Activated T-helper 1 cell treated with anti-CD3 and anti-CD28 coated beads, Interleukin-12 subunit alpha, Interleukin-12 subunit beta, Interleukin-2, Interleukin-4 antibody, amounts not matched to agents 30 ng/mL and 10 ng/mL and 1 ng/mL, durations not matched to agents 14 hours and 24 hours and 36 hours (primary cell): ENCODE measurements around the gene DENND2C. TPM values are rescaled to one million over a fixed set of nuclear protein-coding genes. Genes with fewer than 3 reads are reported as not detected.
A peak's percentile ranks its signal among the peaks of the same experiment; 100 is the strongest.

ENCODE experiments used
- DNase-seq: peaks from one replicate; pipeline ENCODE4 v3.0.0; 2021; ENCODE audit warnings: low spot score
- H3K27ac Mint-ChIP-seq: one replicate; pipeline ENCODE4 v1.8.0; 2021; ENCODE audit warnings: mild to moderate bottlenecking, mixed read lengths
- H3K27me3 Mint-ChIP-seq: one replicate; pipeline ENCODE4 v1.8.0; 2022; ENCODE audit warnings: mild to moderate bottlenecking, moderate library complexity, mixed read lengths; ENCODE audit not compliant: insufficient read depth
- H3K36me3 Mint-ChIP-seq: one replicate; pipeline ENCODE4 v1.8.0; 2021; ENCODE audit warnings: low read depth, mixed read lengths
- H3K4me1 Mint-ChIP-seq: one replicate; pipeline ENCODE4 v1.8.0; 2021; ENCODE audit warnings: low read depth, mixed read lengths
- H3K4me3 Mint-ChIP-seq: one replicate; pipeline ENCODE4 v1.8.0; 2021; ENCODE audit warnings: mild to moderate bottlenecking, moderate library complexity, mixed read lengths
- H3K9me3 Mint-ChIP-seq: one replicate; pipeline ENCODE4 v1.8.0; 2021; ENCODE audit warnings: mixed read lengths
- intact Hi-C: fragments of 100-400 bp; cut with micrococcal nuclease; formaldehyde crosslinking; loops from one replicate; pipeline ENCODE4 v1.15.1; 2024
- total RNA-seq: library from RNA; stranded (reverse); gene quantifications from 2 replicates; pipeline ENCODE4 v1.2.3, GENCODE V29; 2022

The DENND2C gene
- total RNA-seq, 1 donor from 2014 or later = 0.16 TPM

DNA sequence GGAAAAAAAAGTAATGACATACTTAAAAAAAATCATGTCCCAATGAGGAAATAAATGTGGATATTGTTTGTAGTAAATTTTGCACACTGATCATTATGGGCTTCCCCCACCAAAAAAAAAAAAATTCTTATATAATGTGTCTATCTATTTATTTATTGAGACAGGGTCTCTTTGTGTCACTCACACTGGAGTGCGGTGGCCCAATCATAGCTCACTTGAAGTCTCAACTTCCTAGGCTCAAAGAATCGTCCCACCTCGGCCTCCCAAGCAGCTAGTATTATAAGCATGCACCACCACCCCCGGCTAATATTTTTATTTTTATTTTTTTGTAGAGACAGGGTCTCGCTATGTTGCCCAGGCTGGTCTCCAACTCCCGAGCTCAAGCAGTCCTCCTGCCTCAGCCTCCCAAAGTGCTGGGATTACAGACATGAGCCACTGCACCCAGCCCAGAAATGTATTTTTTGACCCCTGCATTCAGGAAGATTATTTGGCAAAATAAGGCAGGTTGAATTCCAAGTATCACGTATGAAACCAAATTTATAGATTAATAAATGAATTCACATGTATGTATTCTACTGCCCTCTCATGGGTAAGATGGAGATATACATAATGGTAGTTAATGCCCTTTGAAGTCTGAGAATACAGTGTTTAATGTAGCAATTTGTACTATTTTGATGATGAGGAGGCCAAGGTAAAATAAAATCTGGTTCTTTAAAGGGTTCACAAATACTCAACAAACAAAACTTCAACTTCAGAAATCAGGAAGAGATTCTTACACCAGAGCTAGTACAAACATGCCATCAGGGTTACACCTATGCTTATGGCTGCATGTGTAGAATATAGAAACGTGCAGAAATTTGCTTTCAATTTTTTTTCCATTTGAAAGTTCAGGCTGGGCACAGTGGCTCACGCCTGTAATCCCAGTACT, 1.4 kb upstream of the DENND2C start:
- intact Hi-C loops = loop anchor here (2.0 kb wide), 1 partner anchor 160 kb away; the partner anchor contains the start of gene TRIM33
- Mint-ChIP-seq H3K4me1 (peaks cover 8% of the 10 kb centered on the region), H3K9me3 (no peaks in the 10 kb centered on the region), H3K4me3 (peak overlapping the region; percentile 3), H3K27ac (no peak overlapping the region), H3K27me3 (peaks cover 48% of the 10 kb centered on the region), H3K36me3 (no peaks in the 10 kb centered on the region)
- no peak for DNase-seq

DNA sequence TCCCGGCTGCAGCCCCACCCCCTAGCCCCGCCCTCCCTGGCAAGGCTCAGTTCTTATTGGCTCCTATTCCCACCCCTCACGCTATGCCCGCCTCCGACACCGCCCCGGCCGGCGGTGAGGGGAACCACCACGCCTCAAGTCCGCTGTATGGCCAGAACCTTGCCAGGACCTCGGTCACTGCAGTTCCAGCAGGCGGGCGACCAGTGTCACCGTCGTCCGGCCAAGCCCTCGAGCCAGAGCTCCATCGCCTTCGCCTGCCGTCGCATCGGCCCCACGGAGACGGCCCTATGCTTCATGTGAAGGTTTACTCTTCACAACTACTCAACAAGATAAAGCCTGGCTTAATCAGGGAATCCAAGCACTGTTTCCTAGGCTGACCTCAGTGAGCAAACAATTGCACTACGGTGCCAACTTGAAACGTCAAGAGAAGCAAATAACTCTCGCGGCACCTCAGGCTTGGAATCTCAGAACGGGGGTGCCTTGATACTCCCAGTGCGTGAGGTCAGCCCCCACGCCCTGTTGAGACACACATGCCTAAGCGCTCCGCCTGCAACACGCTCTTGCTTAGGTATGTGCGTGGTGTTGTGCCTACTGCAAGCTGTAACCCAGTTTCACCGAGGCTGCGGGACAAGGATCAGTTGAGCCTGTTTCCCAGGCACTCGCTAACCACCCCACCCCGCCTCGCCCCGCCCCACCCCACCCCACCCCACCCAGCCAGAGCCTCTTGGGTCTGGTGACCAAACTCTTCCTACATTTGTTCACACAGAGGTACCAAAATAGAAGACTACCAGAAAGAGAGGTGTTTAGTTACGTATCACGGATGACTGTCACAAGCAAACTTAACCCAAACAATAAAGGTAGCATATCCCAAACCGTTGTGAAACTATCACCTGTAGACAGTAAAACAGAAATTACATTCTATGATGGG, 498 bp upstream of the DENND2C start:
- H3K36me3 Mint-ChIP-seq = no peaks in the 10 kb centered on the region
- H3K27me3 Mint-ChIP-seq = peaks cover 48% of the 10 kb centered on the region
- H3K4me3 Mint-ChIP-seq = peak overlapping the region; percentile 89
- peak; percentile 76 for DNase-seq
- peak overlapping the region; percentile 20 for H3K27ac Mint-ChIP-seq
- peaks cover 8% of the 10 kb centered on the region for H3K4me1 Mint-ChIP-seq
- no peaks in the 10 kb centered on the region for H3K9me3 Mint-ChIP-seq
- intact Hi-C loops = loop anchor here (1.0 to 2.0 kb wide), 7 partner anchors 46 to 692 kb away; partner anchors contain the start of genes BCAS2, CSDE1, NRAS and SIKE1

GRCh38 chr1:114668784-114669561, 876 bp downstream of the DENND2C start:
- Mint-ChIP-seq H3K36me3 (no peaks in the 10 kb centered on the region), H3K27me3 (peaks cover 39% of the 10 kb centered on the region), H3K4me3 (peak overlapping the region; percentile 89), H3K9me3 (no peaks in the 10 kb centered on the region), H3K27ac (no peak overlapping the region), H3K4me1 (peaks cover 8% of the 10 kb centered on the region)
- no peak for DNase-seq
- intact Hi-C loops = no loop called here

DNA sequence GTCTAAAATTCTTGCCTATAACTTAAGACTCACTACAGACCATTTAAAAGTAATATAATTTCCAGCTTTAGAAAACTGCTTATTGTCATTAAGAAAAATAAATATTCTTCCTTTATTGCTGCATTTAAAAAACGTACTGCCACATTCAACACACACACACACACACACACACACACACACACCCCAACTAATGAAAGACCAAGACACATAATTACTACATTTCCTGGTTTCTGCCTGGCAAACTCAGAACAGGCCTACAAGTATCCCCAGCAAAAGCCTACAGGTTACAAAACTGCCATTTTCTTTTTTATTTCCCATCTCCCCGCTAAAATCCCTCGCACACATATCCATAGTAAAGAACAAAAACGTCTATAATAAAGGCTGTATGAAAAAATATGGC, 1.5 kb downstream of the DENND2C start:
- no peak for DNase-seq
- H3K27ac Mint-ChIP-seq = no peak overlapping the region
- no peak overlapping the region for H3K4me3 Mint-ChIP-seq
- H3K27me3 Mint-ChIP-seq = peaks cover 33% of the 10 kb centered on the region
- no peaks in the 10 kb centered on the region for H3K36me3 Mint-ChIP-seq
- H3K9me3 Mint-ChIP-seq = no peaks in the 10 kb centered on the region
- intact Hi-C loops = no loop called here
- peaks cover 8% of the 10 kb centered on the region for H3K4me1 Mint-ChIP-seq

GRCh38 chr1:114666954-114667353, 2.9 kb downstream of the DENND2C start:
- DNase-seq = no peak
- H3K4me3 Mint-ChIP-seq = no peak overlapping the region
- no peaks in the 10 kb centered on the region for H3K9me3 Mint-ChIP-seq
- intact Hi-C loops = no loop called here
- peaks cover 33% of the 10 kb centered on the region for H3K27me3 Mint-ChIP-seq
- H3K36me3 Mint-ChIP-seq = no peaks in the 10 kb centered on the region
- H3K27ac Mint-ChIP-seq = no peak overlapping the region
- H3K4me1 Mint-ChIP-seq = peaks cover 8% of the 10 kb centered on the region

DNA sequence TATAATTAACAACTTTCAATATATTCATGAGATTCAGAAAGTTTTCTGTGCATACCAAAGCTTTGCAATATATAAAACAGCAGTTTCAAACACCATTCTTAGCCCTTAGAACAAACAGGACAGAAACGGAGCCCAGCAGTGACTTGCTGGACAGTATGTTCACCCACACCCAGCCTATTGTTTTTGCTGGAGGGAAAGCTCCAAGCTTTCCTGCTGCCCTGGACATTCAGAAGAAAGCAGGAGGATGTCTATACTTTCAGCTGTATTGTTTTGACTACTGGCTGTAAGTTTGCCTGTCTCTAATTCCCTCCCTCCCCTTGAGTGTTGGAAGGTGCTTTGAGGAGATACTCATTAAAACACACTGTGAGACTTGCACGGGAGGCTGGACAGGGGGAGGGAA, 9.6 kb downstream of the DENND2C start:
- intact Hi-C loops = no loop called here
- Mint-ChIP-seq H3K27ac (no peak overlapping the region), H3K9me3 (no peaks in the 10 kb centered on the region), H3K36me3 (no peaks in the 10 kb centered on the region), H3K4me3 (no peak overlapping the region), H3K27me3 (peaks cover 16% of the 10 kb centered on the region), H3K4me1 (no peaks in the 10 kb centered on the region)
- no peak for DNase-seq

- no peak overlapping the region for H3K27ac Mint-ChIP-seq
- no peak for DNase-seq
- intact Hi-C loops = no loop called here
- peaks cover 5% of the 10 kb centered on the region for H3K27me3 Mint-ChIP-seq
- no peaks in the 10 kb centered on the region for H3K9me3 Mint-ChIP-seq
- H3K36me3 Mint-ChIP-seq = no peaks in the 10 kb centered on the region
- no peaks in the 10 kb centered on the region for H3K4me1 Mint-ChIP-seq
- H3K4me3 Mint-ChIP-seq = no peak overlapping the region
Observed at GRCh38 chr1:114651893-114652292, 18.0 kb downstream of the DENND2C start.

GRCh38 chr1:114648503-114648902, 21.3 kb downstream of the DENND2C start:
- no peak overlapping the region for H3K4me3 Mint-ChIP-seq
- no peaks in the 10 kb centered on the region for H3K9me3 Mint-ChIP-seq
- no peak for DNase-seq
- H3K4me1 Mint-ChIP-seq = no peaks in the 10 kb centered on the region
- intact Hi-C loops = no loop called here
- H3K27ac Mint-ChIP-seq = no peak overlapping the region
- no peaks in the 10 kb centered on the region for H3K36me3 Mint-ChIP-seq
- H3K27me3 Mint-ChIP-seq = peaks cover 5% of the 10 kb centered on the region

- Mint-ChIP-seq H3K27me3 (peaks cover 4% of the 10 kb centered on the region), H3K4me3 (no peak overlapping the region), H3K9me3 (no peaks in the 10 kb centered on the region), H3K27ac (no peak overlapping the region), H3K36me3 (no peaks in the 10 kb centered on the region), H3K4me1 (no peaks in the 10 kb centered on the region)
- DNase-seq = no peak
- intact Hi-C loops = no loop called here
Observed at GRCh38 chr1:114641377-114641776, 28.5 kb downstream of the DENND2C start.

GRCh38 chr1:114638910-114639309, 30.9 kb downstream of the DENND2C start:
- Mint-ChIP-seq H3K9me3 (no peaks in the 10 kb centered on the region), H3K27ac (no peak overlapping the region), H3K27me3 (peaks cover 4% of the 10 kb centered on the region)

GRCh38 chr1:114632427-114632826, 37.4 kb downstream of the DENND2C start:
- no peak overlapping the region for H3K4me3 Mint-ChIP-seq
- intact Hi-C loops = no loop called here
- no peaks in the 10 kb centered on the region for H3K9me3 Mint-ChIP-seq
- no peaks in the 10 kb centered on the region for H3K4me1 Mint-ChIP-seq
- peaks cover 8% of the 10 kb centered on the region for H3K27me3 Mint-ChIP-seq
- H3K27ac Mint-ChIP-seq = no peak overlapping the region
- no peaks in the 10 kb centered on the region for H3K36me3 Mint-ChIP-seq
- DNase-seq = no peak

More at GRCh38 chr1:114638910-114639309, 30.9 kb downstream of the DENND2C start:
- no peaks in the 10 kb centered on the region for H3K4me1 Mint-ChIP-seq
- H3K4me3 Mint-ChIP-seq = no peak overlapping the region
- DNase-seq = no peak
- H3K36me3 Mint-ChIP-seq = no peaks in the 10 kb centered on the region
- intact Hi-C loops = no loop called here

DNA sequence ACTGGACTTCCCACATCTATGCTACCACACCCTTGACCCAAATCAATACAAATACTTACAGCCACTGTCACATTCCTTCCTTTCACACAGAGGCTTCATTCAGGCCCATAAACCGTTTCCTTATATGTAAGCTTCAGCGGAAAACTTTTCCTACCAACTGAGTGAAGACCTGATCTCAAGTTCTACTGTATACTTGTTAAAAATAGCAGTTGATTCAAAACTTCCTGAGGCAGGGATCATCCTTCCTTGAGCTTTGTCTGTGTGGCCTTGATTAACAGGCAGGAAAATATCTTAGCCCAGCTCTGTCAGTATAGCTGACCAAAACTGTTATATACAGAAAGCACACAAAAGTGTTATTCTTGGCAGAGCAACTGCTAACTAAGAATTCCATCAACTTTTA, 42.7 kb downstream of the DENND2C start:
- Mint-ChIP-seq H3K27ac (no peak overlapping the region), H3K27me3 (peaks cover 10% of the 10 kb centered on the region), H3K9me3 (no peaks in the 10 kb centered on the region), H3K4me1 (no peaks in the 10 kb centered on the region), H3K36me3 (no peaks in the 10 kb centered on the region), H3K4me3 (no peak overlapping the region)
- intact Hi-C loops = no loop called here
- no peak for DNase-seq
